ENCODE results near the gene PARP6. TPM values are rescaled to one million over a fixed set of nuclear protein-coding genes. Genes with fewer than 3 reads are reported as not detected.
A peak's percentile ranks its signal among the peaks of the same experiment; 100 is the strongest.

Gene PARP6
- total and polyA plus RNA-seq, 8 donors, result 31.1 to 178 (median 44.0) TPM

GRCh38 chr15:72230197-72231065 lies 41.9 kb downstream of the PARP6 start:
- FAIRE-seq (no peak), ATAC-seq (peak; percentile 56 to 70 (median 65)), DNase-seq (peak; percentile 78 to 90 (median 86))
- H3K9me3 ChIP-seq, result no peaks in the 10 kb centered on the region
- no peaks in the 10 kb centered on the region for H3K36me3 ChIP-seq
- peaks cover 7 to 33% (median 19%) of the 10 kb centered on the region in 3 donors for H3K4me1 ChIP-seq
- 0% methylated on average over 69 to 79 of the region's 79 CpGs for WGBS, 2 donors
- intact Hi-C loops (cut with DNase I), result no loop called here
- TF ChIP-seq, protein P1, sequence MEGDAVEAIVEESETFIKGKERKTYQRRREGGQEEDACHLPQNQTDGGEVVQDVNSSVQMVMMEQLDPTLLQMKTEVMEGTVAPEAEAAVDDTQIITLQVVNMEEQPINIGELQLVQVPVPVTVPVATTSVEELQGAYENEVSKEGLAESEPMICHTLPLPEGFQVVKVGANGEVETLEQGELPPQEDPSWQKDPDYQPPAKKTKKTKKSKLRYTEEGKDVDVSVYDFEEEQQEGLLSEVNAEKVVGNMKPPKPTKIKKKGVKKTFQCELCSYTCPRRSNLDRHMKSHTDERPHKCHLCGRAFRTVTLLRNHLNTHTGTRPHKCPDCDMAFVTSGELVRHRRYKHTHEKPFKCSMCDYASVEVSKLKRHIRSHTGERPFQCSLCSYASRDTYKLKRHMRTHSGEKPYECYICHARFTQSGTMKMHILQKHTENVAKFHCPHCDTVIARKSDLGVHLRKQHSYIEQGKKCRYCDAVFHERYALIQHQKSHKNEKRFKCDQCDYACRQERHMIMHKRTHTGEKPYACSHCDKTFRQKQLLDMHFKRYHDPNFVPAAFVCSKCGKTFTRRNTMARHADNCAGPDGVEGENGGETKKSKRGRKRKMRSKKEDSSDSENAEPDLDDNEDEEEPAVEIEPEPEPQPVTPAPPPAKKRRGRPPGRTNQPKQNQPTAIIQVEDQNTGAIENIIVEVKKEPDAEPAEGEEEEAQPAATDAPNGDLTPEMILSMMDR (IDR thresholded peaks at IDR 0.05), result no peak
- H3K4me3 ChIP-seq, result peak overlapping the region; percentile 76 to 83 (median 81)
- no peaks in the 10 kb centered on the region for H3K27me3 ChIP-seq
- H3K27ac ChIP-seq, result peak overlapping the region; percentile 81 to 95 (median 84)

GRCh38 chr15:72229947-72230196 lies 42.5 kb downstream of the PARP6 start:
- intact Hi-C loops (cut with DNase I), result no loop called here
- peak overlapping the region; percentile 76 to 83 (median 81) for H3K4me3 ChIP-seq
- DNase-seq (peak in 1 of 6 donors; percentile 26), ATAC-seq (peak in 3 of 4 donors; percentile 1), FAIRE-seq (no peak)
- H3K36me3 ChIP-seq, result no peaks in the 10 kb centered on the region
- 0 to 3% methylated on average over 18 to 29 of the region's 29 CpGs for WGBS, 2 donors
- H3K4me1 ChIP-seq, result peaks cover 7 to 33% (median 19%) of the 10 kb centered on the region in 3 donors
- H3K9me3 ChIP-seq, result no peaks in the 10 kb centered on the region
- H3K27me3 ChIP-seq, result no peaks in the 10 kb centered on the region
- TF ChIP-seq, protein P1 (IDR thresholded peaks at IDR 0.05), result no peak
- H3K27ac ChIP-seq, result peak overlapping the region; percentile 81 to 95 (median 84)

GRCh38 chr15:72229076-72229946 lies 43.0 kb downstream of the PARP6 start:
- Histone ChIP-seq H3K9me3 (no peaks in the 10 kb centered on the region), H3K27ac (peak overlapping the region; percentile 81 to 95 (median 84)), H3K27me3 (no peaks in the 10 kb centered on the region), H3K4me1 (peaks cover 7 to 33% (median 19%) of the 10 kb centered on the region in 3 donors), H3K36me3 (no peaks in the 10 kb centered on the region), H3K4me3 (peak overlapping the region; percentile 76 to 83 (median 81))
- no peak for FAIRE-seq
- TF ChIP-seq, protein P1 (IDR thresholded peaks at IDR 0.05), result no peak
- intact Hi-C loops (cut with DNase I), result no loop called here
- WGBS, 2 donors, result 17 to 19% methylated on average over 25 of the region's 25 CpGs
- no peak for DNase-seq
- ATAC-seq, result no peak

- DNase-seq (no peak), ATAC-seq (no peak), FAIRE-seq (no peak)
- TF ChIP-seq, protein P1 (IDR thresholded peaks at IDR 0.05), result no peak
- Histone ChIP-seq H3K27me3 (no peaks in the 10 kb centered on the region), H3K27ac (peak overlapping the region in 2 of 4 donors; percentile 31 to 95), H3K4me3 (peak overlapping the region in 1 of 4 donors; percentile 82), H3K4me1 (peaks cover 5 to 30% (median 18%) of the 10 kb centered on the region in 3 donors), H3K36me3 (no peaks in the 10 kb centered on the region), H3K9me3 (no peaks in the 10 kb centered on the region)
- intact Hi-C loops (cut with DNase I), result no loop called here
- 87 to 89% methylated on average over 4 of the region's 4 CpGs for WGBS, 2 donors
These were observed 44.6 kb downstream of the PARP6 start for GRCh38 chr15:72227720-72228119.

Data from pancreas (tissue), 10 donors.